CD8-positive, alpha-beta memory T cell (primary cell): Measurements from ENCODE around the gene PSG5. TPM values are rescaled to one million over a fixed set of nuclear protein-coding genes. Genes with fewer than 3 reads are reported as not detected.
A peak's percentile ranks its signal among the peaks of the same experiment; 100 is the strongest.
"Not testable (repeated sequence)": the region's sequence is repeated elsewhere in the genome, so short reads cannot be mapped to it uniquely, and the experiment has no call there.

ENCODE experiments used
- CTCF ChIA-PET: fragments of 350-600 bp; sonication (Branson Sonifier 250); formaldehyde crosslinking; loops from one replicate; lab custom pipeline; 2021; ENCODE audit warnings: antibody characterized with exemption; lab: Charles Lee
- POLR2A ChIA-PET: fragments of 350-600 bp; sonication (Branson Sonifier 250); formaldehyde crosslinking; loops from one replicate; lab custom pipeline; 2021; ENCODE audit warnings: antibody characterized with exemption; lab: Charles Lee
- DNase-seq, 5 donors: peaks; one replicate each; pipeline versions ENCODE4 v3.0.0 to v3.0.0-alpha.2; 2020 to 2022; ENCODE audit warnings: mixed read lengths in 1 of 5
- H3K27ac ChIP-seq: one replicate; pipeline ENCODE4 v1.7.0; 2013; ENCODE audit warnings: low read depth, mild to moderate bottlenecking, low read length, moderate library complexity
- H3K27me3 ChIP-seq: 2 replicates; pipeline ENCODE4 v1.7.0; 2013; ENCODE audit warnings: low read length, mild to moderate bottlenecking; ENCODE audit not compliant: insufficient read depth, poor library complexity, severe bottlenecking
- H3K36me3 ChIP-seq: 2 replicates; pipeline ENCODE4 v1.7.0; 2013; ENCODE audit warnings: mild to moderate bottlenecking, low read length, moderate library complexity; ENCODE audit not compliant: insufficient read depth
- H3K4me1 ChIP-seq: 2 replicates; pipeline ENCODE4 v1.7.0; 2013; ENCODE audit warnings: mild to moderate bottlenecking, low read length, moderate library complexity; ENCODE audit not compliant: insufficient read depth
- H3K4me3 ChIP-seq: 2 replicates; pipeline ENCODE4 v1.7.0; 2013; ENCODE audit warnings: mild to moderate bottlenecking, low read length
- H3K9me3 ChIP-seq: 2 replicates; pipeline ENCODE4 v1.7.0; 2013; ENCODE audit warnings: mild to moderate bottlenecking, low read length
- H3K27ac Mint-ChIP-seq, 8 donors: one replicate each; pipeline ENCODE4 v1.8.0; 2020 to 2021; ENCODE audit warnings: mixed read lengths in 8 of 8, mild to moderate bottlenecking in 6 of 8, inconsistent platforms in 3 of 8, moderate library complexity in 3 of 8
- H3K27me3 Mint-ChIP-seq, 2 donors: one replicate each; pipeline ENCODE4 v1.8.0; 2020 to 2021; ENCODE audit warnings: mixed read lengths in 2 of 2, mild to moderate bottlenecking in 1 of 2, moderate library complexity in 1 of 2
- H3K36me3 Mint-ChIP-seq, 3 donors: one replicate each; pipeline ENCODE4 v1.8.0; 2020 to 2021; ENCODE audit warnings: mixed read lengths in 3 of 3, inconsistent platforms in 1 of 3, mild to moderate bottlenecking in 1 of 3
- H3K4me1 Mint-ChIP-seq, 3 donors: one replicate each; pipeline ENCODE4 v1.8.0; 2020 to 2021; ENCODE audit warnings: mixed read lengths in 3 of 3, inconsistent platforms in 1 of 3, mild to moderate bottlenecking in 1 of 3
- H3K4me3 Mint-ChIP-seq, 7 donors: one replicate each; pipeline ENCODE4 v1.8.0; 2020 to 2021; ENCODE audit warnings: mixed read lengths in 7 of 7, mild to moderate bottlenecking in 6 of 7, moderate library complexity in 4 of 7, inconsistent platforms in 2 of 7
- H3K9me3 Mint-ChIP-seq, 5 donors: one replicate each; pipeline ENCODE4 v1.8.0; 2020 to 2022; ENCODE audit warnings: mixed read lengths in 5 of 5, mild to moderate bottlenecking in 3 of 5, moderate library complexity in 2 of 5, inconsistent platforms in 1 of 5
- polyA plus RNA-seq: library from polyadenylated mRNA; unstranded; fragments of 300-500 nt; fragmentation: Illumina TruSeq; gene quantifications from one replicate; pipeline ENCODE4 v1.2.3, GENCODE V29; 2021
- total RNA-seq, 2 experiments: library from RNA; stranded (reverse); gene quantifications; one replicate each; pipeline ENCODE4 v1.2.3, GENCODE V29; 2021

PSG5 gene
- total RNA-seq (not detected), polyA plus RNA-seq (not detected)

DNA sequence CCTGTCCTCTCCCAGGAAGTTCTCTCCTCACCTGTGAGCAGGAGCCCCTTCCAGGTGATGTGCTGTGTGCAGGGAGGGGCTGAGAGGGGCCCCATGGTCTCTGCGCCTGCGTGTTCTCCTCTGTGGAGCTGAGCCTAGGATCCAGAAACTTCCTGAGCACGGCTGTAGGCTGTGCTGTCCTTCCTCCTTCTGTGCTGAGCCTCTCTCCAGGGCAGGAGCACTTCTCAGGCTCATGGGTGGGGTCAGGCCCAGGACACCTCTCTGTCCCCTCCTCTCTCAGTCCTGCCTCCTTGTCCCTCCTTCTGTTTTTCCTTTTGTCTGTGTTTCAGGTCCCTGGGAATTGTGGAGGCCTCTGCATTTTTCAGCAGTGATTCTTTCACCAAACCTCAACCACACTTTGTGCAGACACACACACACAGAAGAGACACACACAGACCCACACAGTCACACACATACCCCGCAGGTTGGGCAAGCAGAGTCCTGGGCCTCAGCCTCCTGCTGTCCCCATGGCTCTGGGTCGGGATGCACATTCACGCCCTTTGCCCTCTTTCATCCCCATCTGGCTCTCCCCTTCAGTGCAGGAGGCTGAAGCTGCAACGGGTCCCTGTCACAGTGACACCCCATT, at the start of gene PSG5:
Gene PSG5 (minus strand): TSS at position 226 of the 625 bp plus-strand sequence. CDS start 131 bp downstream, at position 95.
- H3K9me3 ChIP-seq, H3K4me1 ChIP-seq, POLR2A ChIA-PET, H3K9me3 Mint-ChIP-seq, CTCF ChIA-PET, H3K27ac ChIP-seq, H3K36me3 Mint-ChIP-seq, H3K4me3 Mint-ChIP-seq, H3K36me3 ChIP-seq, H3K4me1 Mint-ChIP-seq, DNase-seq, H3K4me3 ChIP-seq, H3K27me3 ChIP-seq: not testable (repeated sequence)
- Mint-ChIP-seq H3K27ac (peak within 1 kb of the TSS in 1 of 8 donors; percentile 20), H3K27me3 (peaks cover 8 to 20% of the 10 kb centered on the region in 2 donors)

DNA sequence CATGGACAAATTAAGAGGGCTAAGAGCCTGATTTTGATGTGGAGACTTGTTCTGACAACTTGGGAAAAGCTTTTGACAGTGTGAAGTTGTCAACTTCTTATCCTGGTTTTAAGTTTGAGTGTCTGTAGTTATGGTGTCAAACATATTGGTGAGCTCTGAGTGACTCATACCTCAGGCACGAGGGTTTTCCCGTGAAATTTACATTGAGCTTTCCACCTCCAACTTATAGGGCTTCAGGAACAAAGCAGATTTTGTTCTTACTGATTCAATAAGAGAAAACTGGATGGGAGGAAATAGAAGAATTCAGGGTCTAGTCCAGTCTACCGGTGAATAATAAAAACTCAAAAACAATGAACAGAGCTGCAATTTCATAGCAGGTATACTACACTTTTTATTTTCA, 49.4 kb upstream of the PSG5 start:
- H3K36me3 Mint-ChIP-seq, H3K36me3 ChIP-seq, H3K4me1 Mint-ChIP-seq: not testable (repeated sequence)

DNA sequence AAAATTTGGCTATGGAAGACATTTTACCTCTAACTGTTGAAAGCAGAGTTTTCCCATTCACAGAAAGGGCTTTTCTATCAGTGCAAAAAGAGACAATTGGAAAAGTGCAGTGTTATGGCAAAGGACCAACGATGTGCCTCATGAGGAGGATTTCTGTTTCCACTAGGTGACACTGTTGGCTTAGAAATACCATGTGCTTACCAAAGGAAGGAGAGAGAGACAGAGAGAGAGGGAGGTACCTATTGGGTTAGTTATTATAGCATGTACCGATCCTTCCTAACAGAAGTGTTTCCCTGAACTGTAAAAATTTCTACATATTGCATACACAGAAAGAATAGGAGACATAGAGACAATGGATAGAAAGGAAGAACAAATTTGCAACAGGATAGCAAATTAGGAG, 43.0 kb upstream of the PSG5 start:
- Histone ChIP-seq H3K4me1 (no peaks in the 10 kb centered on the region), H3K9me3 (peaks cover 14% of the 10 kb centered on the region), H3K36me3 (no peaks in the 10 kb centered on the region), H3K27me3 (no peaks in the 10 kb centered on the region), H3K4me3 (no peak overlapping the region), H3K27ac (no peak overlapping the region)
- Mint-ChIP-seq H3K27me3 (peaks cover 1 to 4% of the 10 kb centered on the region in 2 donors), H3K27ac (no peak overlapping the region), H3K36me3 (no peaks in the 10 kb centered on the region), H3K9me3 (peaks cover 23 to 71% (median 64%) of the 10 kb centered on the region in 5 donors), H3K4me3 (no peak overlapping the region), H3K4me1 (no peaks in the 10 kb centered on the region)
- ChIA-PET CTCF (no interaction called here), POLR2A (no interaction called here)
- DNase-seq = no peak

More for the DNA sequence above, 49.4 kb upstream of the PSG5 start:
- CTCF ChIA-PET, H3K27ac Mint-ChIP-seq, H3K4me1 ChIP-seq, H3K4me3 ChIP-seq, H3K27me3 ChIP-seq, H3K9me3 ChIP-seq, DNase-seq, H3K4me3 Mint-ChIP-seq, H3K27me3 Mint-ChIP-seq, H3K27ac ChIP-seq, POLR2A ChIA-PET: not testable (repeated sequence)
- peaks cover 12 to 27% (median 23%) of the 10 kb centered on the region in 5 donors for H3K9me3 Mint-ChIP-seq

DNA sequence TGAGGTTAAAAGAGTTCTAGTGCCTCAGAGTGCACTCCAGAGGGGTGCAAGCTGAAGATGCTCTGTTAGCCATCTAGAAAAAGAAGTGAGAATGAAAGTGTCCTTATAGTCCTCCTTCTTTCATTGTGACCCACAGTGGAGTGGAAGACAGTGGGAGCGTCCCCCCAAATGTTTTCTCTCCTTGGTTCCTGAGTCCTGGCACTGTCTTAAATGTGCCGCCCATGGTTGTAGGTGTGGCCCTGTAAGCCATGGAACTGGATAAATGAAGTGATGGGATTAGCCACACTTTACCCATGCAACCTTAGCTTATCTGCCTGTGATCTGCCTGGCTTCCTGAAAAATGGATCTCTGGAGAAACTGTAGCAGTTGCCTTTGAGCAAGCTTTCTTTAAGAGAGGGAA, 42.4 kb upstream of the PSG5 start:
- peaks cover 14% of the 10 kb centered on the region for H3K9me3 ChIP-seq
- CTCF ChIA-PET, DNase-seq, H3K27me3 Mint-ChIP-seq, H3K4me3 ChIP-seq, H3K27me3 ChIP-seq, H3K4me3 Mint-ChIP-seq, H3K4me1 ChIP-seq, POLR2A ChIA-PET, H3K36me3 ChIP-seq, H3K4me1 Mint-ChIP-seq, H3K36me3 Mint-ChIP-seq, H3K27ac Mint-ChIP-seq, H3K27ac ChIP-seq: not testable (repeated sequence)
- peaks cover 23 to 72% (median 60%) of the 10 kb centered on the region in 5 donors for H3K9me3 Mint-ChIP-seq

DNA sequence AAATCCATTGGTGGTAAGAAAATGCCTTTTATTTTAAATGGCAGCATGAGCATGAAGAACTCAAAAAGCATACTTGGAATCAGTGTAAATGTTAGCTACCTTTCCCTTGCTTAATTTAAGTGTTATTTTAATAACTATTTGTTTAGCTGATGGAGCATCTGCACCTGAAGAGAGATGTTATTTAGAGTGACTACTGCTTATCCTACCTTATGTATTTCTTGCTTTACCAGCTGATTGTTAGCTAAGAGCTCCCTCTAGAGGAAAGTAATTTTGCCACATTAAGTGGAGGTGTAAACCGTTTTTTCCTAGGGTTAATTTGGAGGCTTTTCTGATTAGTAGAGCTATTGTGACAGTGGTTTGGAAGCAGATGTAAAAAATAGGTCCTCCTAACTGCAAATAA, 40.6 kb upstream of the PSG5 start:
- H3K36me3 Mint-ChIP-seq, H3K27ac ChIP-seq, H3K27me3 ChIP-seq, H3K4me1 ChIP-seq, POLR2A ChIA-PET, H3K4me1 Mint-ChIP-seq, H3K27ac Mint-ChIP-seq, CTCF ChIA-PET, H3K36me3 ChIP-seq, H3K4me3 Mint-ChIP-seq, H3K4me3 ChIP-seq, DNase-seq, H3K27me3 Mint-ChIP-seq: not testable (repeated sequence)
- H3K9me3 Mint-ChIP-seq = peaks cover 23 to 70% (median 57%) of the 10 kb centered on the region in 5 donors
- H3K9me3 ChIP-seq = peaks cover 14% of the 10 kb centered on the region

DNA sequence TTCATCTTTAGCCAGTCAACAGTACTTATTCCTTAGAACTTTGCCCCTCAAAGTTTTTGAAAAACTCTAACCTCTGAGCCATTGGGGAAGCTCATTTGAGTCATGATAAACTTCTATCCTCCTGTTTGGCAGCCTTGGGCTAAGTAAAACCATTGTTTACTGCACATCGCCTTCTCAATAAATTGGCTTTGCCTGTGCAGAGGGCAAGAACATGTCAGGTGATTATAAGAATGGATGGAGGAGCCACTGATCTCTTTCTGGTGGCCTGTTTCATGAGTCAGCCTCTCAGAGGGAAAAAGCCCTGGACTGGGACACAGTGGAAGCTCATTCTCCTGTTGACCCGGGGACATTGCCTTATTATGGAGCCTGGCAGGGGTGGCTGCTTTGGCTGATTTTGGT, 38.5 kb upstream of the PSG5 start:
- no peak overlapping the region for H3K27ac ChIP-seq
- CTCF ChIA-PET = no interaction called here
- no peaks in the 10 kb centered on the region for H3K36me3 ChIP-seq
- H3K9me3 Mint-ChIP-seq = peaks cover 16 to 53% (median 40%) of the 10 kb centered on the region in 5 donors
- H3K27me3 ChIP-seq = no peaks in the 10 kb centered on the region
- no peak overlapping the region for H3K4me3 Mint-ChIP-seq
- POLR2A ChIA-PET = no interaction called here
- H3K9me3 ChIP-seq = peaks cover 14% of the 10 kb centered on the region
- no peak overlapping the region for H3K4me3 ChIP-seq
- H3K4me1 Mint-ChIP-seq = no peaks in the 10 kb centered on the region
- H3K4me1 ChIP-seq = no peaks in the 10 kb centered on the region
- H3K36me3 Mint-ChIP-seq = no peaks in the 10 kb centered on the region
- no peak for DNase-seq
- H3K27ac Mint-ChIP-seq = no peak overlapping the region
- peaks cover 0 to 5% of the 10 kb centered on the region in 2 donors for H3K27me3 Mint-ChIP-seq

DNA sequence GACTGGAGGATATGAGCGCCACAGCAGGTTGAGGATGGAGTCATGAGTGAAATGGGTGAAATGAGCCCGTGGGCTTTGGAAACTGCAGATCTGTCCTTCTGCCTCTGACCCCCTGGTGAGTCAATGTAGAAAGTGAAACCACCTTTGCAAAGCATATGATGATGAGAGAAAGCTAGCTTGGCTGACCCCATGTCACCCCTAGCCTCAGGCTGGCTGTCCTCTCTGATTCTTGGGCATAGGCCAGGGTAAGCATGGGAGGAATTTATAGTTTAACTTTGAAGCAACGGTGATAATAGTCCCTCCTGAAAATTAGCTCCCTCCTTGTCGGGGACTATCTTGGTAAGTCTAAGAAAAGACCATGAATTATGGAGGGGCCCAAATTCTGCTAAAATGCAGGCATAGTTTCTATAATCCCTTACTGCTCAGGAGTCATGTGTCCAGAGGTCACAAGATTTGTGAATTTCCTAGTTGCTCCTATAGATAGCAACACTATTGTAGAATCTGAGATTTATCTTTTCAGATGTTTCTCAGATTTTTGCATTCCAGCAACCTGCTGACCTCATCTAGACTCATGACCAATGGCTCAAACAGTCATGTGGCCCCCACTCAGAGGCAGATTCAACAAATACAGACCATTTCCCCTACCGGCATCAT, 38.0 kb upstream of the PSG5 start:
- DNase-seq, H3K4me1 Mint-ChIP-seq, H3K27me3 Mint-ChIP-seq, H3K27ac ChIP-seq, H3K4me3 ChIP-seq, H3K27me3 ChIP-seq, H3K36me3 Mint-ChIP-seq, H3K4me3 Mint-ChIP-seq, H3K36me3 ChIP-seq, CTCF ChIA-PET, H3K27ac Mint-ChIP-seq, POLR2A ChIA-PET, H3K4me1 ChIP-seq: not testable (repeated sequence)
- H3K9me3 Mint-ChIP-seq = peaks cover 12 to 48% (median 35%) of the 10 kb centered on the region in 5 donors
- H3K9me3 ChIP-seq = peaks cover 11% of the 10 kb centered on the region

DNA sequence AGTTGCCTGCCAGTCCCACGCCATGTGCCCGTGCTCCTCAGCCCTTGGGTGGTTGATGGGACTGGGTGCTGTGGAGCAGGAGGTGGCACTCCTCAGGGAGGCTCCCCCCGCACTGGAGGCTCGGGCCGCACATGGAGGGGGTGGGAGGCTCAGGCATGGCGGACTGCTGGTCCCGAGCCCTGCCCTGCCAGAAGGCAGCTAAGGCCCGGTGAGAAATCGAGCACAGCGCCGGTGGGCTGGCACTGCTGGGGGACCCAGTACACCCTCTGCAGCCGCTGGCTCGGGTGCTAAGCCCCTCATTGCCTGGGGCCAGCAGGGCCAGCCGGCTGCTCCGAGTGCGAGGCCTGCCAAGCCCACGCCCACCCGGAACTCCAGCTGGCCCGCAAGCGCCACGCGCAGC, 35.6 kb upstream of the PSG5 start:
- H3K27me3 Mint-ChIP-seq, H3K27ac ChIP-seq, H3K27me3 ChIP-seq, H3K36me3 ChIP-seq, H3K36me3 Mint-ChIP-seq, H3K27ac Mint-ChIP-seq, H3K4me1 ChIP-seq, H3K4me3 ChIP-seq, CTCF ChIA-PET, POLR2A ChIA-PET, H3K9me3 ChIP-seq, DNase-seq, H3K4me1 Mint-ChIP-seq, H3K4me3 Mint-ChIP-seq: not testable (repeated sequence)
- peaks cover 0 to 27% (median 25%) of the 10 kb centered on the region in 5 donors for H3K9me3 Mint-ChIP-seq
